ENCODE data around the gene AGMO. TPM values are rescaled to one million over a fixed set of nuclear protein-coding genes. Genes with fewer than 3 reads are reported as not detected.

AGMO gene
- polyA plus RNA-seq, 1 experiment: not detected

DNA sequence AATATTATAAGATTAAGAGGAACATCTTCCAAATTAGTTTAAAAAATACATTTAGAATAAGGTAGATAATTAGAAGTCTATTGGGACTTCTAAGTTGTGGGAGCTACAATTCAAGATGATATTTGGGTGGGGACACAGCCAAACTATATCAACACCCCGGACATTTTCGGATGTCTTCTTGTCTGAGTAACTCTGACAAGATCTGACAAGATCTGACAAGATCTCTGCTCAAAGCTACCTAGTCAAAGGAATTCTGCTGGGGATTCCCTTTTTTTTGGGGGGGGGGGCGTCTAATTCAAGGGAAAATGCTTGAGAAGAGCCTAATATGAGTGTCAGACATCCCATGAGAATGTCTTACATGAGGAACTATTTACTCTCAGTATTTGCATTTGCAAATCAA lies 5.2 kb upstream of the AGMO start:
- TF ChIP-seq CTCF (IDR thresholded peaks at IDR 0.05; ENCODE audit: insufficient read depth, low read depth, low read length): no peak
- no peak for DNase-seq (ENCODE audit: low read depth)
- Histone ChIP-seq H3K27me3 (ENCODE audit: control insufficient read depth, insufficient read depth, low read length) (no peaks in the 10 kb centered on the region), H3K4me3 (ENCODE audit: low read depth, low read length) (no peak overlapping the region), H3K36me3 (ENCODE audit: control insufficient read depth, insufficient read depth, low read length) (no peaks in the 10 kb centered on the region)
- CTCF ChIA-PET: no interaction called here
- POLR2A ChIA-PET: no interaction called here

DNA sequence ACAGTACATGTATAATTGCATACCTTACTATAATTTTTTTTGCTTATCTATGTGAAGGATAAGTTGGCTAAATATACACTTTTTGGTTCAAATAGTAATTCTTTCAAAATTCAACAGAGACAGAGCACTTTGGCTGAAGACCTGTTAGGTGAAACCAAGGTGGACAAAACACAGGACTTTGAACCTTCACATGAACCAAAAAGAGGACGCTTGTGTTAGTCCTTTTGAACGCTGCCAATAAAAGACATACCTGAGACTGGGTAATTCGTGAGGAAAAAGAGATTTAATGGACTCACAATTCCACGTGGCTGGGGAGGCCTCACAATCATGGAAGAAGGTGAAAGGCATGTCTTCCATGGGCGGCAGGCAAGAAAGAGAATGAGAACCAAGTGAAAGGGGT lies 4.7 kb upstream of the AGMO start:
- POLR2A ChIA-PET: no interaction called here
- H3K36me3 ChIP-seq (ENCODE audit: control insufficient read depth, insufficient read depth, low read length): no peaks in the 10 kb centered on the region

GRCh38 chr7:15560968-15561367 lies 847 bp downstream of the AGMO start:
- Histone ChIP-seq H3K36me3 (ENCODE audit: control insufficient read depth, insufficient read depth, low read length) (no peaks in the 10 kb centered on the region), H3K27me3 (ENCODE audit: control insufficient read depth, insufficient read depth, low read length) (no peaks in the 10 kb centered on the region), H3K4me3 (ENCODE audit: low read depth, low read length) (no peak overlapping the region)
- no peak for DNase-seq (ENCODE audit: low read depth)
- no peak for TF ChIP-seq CTCF (IDR thresholded peaks at IDR 0.05; ENCODE audit: insufficient read depth, low read depth, low read length)
- ChIA-PET POLR2A (no interaction called here), CTCF (interaction anchor here (1.4 kb wide), 1 partner anchor 163 kb away, joined by 3 read pairs; no protein-coding TSS in a partner anchor)

More for the DNA sequence above, 4.7 kb upstream of the AGMO start:
- H3K27me3 ChIP-seq (ENCODE audit: control insufficient read depth, insufficient read depth, low read length): no peaks in the 10 kb centered on the region
- H3K4me3 ChIP-seq (ENCODE audit: low read depth, low read length): no peak overlapping the region
- CTCF ChIA-PET: no interaction called here
- no peak for TF ChIP-seq CTCF (IDR thresholded peaks at IDR 0.05; ENCODE audit: insufficient read depth, low read depth, low read length)
- DNase-seq (ENCODE audit: low read depth): no peak

GRCh38 chr7:15559416-15559928 lies 2.3 kb downstream of the AGMO start:
- no peak for TF ChIP-seq CTCF (IDR thresholded peaks at IDR 0.05; ENCODE audit: insufficient read depth, low read depth, low read length)
- H3K4me3 ChIP-seq (ENCODE audit: low read depth, low read length): no peak overlapping the region
- H3K27me3 ChIP-seq (ENCODE audit: control insufficient read depth, insufficient read depth, low read length): no peaks in the 10 kb centered on the region
- CTCF ChIA-PET: no interaction called here
- no peaks in the 10 kb centered on the region for H3K36me3 ChIP-seq (ENCODE audit: control insufficient read depth, insufficient read depth, low read length)
- DNase-seq (ENCODE audit: low read depth): no peak
- POLR2A ChIA-PET: no interaction called here

DNA sequence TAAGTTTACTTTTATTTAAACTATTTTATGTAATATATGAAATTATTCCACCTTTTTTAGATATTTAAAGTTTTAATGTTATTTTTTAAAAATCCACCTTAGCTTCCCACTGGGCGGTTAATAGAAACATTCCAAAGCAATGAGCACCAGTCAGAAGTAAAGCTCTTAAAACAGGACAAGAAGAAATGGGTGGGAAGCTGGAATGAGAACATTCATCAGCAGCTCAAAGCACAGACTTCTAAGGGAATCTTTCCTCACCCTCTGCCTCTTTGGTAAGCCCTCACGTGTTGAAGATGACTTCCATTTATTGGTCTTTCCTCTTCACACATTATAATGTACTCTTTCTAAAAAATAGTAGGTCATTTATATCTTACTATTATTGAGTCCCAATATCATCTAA lies 3.1 kb downstream of the AGMO start:
- Histone ChIP-seq H3K27me3 (ENCODE audit: control insufficient read depth, insufficient read depth, low read length) (no peaks in the 10 kb centered on the region), H3K36me3 (ENCODE audit: control insufficient read depth, insufficient read depth, low read length) (no peaks in the 10 kb centered on the region), H3K4me3 (ENCODE audit: low read depth, low read length) (no peak overlapping the region)
- CTCF ChIA-PET: no interaction called here
- TF ChIP-seq CTCF (IDR thresholded peaks at IDR 0.05; ENCODE audit: insufficient read depth, low read depth, low read length): no peak
- POLR2A ChIA-PET: no interaction called here
- peak; percentile 17 for DNase-seq (ENCODE audit: low read depth)
